GM21825 (cell line): ENCODE data around the gene PDE8B.

Experiments used
- ATAC-seq: cut with Tn5 transposase; IDR thresholded peaks from one replicate; pipeline ENCODE4 v1.9.1; 2021; ENCODE audit warnings: mild to moderate bottlenecking, moderate library complexity; ENCODE audit not compliant: unreplicated experiment

The PDE8B gene

DNA sequence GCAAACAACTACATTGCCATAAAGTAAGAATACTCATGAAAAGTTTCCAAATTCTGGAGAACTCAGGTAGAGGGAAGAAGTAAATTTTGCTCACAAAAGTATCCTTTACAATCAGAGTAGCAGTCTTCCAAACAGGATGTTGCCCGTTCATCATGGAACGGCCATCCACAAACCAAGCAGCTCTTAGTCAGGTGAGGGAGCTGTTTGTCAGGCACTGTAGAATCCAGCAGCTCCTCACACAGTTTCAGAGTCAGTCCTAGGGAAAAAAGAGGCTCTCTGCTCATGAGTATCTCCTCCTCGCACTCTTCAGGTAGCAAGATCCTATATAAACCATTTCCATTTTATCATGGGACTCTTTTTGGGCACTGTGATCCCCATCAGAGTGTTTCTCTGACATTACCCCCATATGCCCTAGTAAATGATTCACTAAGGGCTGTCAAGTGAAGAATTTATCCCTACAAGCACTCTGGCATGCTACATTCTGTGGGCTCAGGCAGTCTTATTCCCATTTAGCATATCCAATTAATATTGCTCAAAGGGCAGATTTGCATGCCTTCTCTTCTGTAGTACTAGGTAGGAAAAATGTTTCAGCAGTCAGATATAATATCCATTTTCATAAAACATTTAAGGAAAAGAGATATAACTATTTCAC is 183.7 kb downstream of the PDE8B start:
- ATAC-seq: no peak

DNA sequence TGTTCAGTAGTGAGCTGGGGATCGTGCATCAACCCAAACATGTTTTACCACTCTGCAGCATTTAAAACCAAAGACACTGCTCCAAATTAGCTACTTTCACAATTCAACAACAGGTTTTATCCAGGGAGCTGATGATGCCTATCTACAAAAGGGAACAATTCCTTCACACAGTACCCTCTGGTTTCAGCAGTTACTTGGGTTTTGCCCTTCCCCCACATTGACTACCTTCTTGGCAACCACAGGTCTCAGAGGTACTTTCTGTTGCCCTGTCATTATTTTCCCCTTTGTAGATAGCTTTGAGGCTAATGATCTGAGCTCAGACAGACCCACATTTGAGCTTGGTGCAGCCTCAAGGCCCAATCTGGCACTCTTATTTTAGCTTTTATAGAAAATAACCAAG is 185.5 kb downstream of the PDE8B start:
- no peak for ATAC-seq

DNA sequence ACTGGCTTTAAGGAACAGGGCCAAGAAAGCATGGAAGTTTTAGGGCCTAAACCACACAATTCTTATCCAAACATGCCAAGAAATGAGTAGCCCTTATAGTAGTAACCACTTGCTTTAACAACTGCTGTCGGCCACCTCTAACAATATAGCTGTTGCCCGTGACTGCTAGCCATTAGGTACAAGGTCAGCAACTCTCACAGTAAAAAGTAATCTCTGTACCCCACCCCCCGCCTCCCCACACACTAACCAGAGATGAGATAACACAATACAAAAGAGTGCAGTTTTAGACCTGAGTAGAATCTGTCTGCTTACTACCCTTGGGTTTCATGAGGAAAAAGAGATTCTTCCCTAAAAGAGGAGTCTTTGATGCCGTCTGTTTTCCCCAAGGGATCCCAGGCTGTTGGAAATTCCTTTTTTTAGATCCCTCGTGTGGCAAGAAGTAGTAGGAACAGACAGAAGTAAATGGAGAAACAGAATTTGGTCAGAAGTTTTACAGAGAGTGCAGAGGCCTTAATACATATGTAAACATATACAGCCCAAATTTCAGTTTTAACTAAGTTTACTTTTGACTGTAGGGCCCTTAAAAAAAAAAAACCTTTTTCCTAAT is 187.3 kb downstream of the PDE8B start:
- no peak for ATAC-seq

DNA sequence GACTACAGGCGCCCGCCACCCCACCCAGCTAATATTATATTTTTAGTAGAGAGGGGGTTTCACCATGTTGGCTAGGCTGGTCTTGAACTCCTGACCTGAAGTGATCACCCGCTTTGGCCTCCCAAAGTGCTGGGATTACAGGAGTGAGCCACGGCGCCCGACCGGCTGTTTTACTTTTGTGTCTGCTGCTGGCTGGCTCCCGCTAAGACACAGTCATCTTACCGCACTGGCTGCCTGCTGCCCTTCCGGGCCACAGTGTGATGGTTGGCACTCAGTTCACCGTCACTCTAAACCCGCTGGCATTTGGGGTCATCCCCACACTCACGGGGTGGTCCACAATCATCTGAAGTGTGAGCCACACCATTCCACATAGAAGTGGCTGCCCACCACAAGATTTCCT is 188.0 kb downstream of the PDE8B start:
- no peak for ATAC-seq

DNA sequence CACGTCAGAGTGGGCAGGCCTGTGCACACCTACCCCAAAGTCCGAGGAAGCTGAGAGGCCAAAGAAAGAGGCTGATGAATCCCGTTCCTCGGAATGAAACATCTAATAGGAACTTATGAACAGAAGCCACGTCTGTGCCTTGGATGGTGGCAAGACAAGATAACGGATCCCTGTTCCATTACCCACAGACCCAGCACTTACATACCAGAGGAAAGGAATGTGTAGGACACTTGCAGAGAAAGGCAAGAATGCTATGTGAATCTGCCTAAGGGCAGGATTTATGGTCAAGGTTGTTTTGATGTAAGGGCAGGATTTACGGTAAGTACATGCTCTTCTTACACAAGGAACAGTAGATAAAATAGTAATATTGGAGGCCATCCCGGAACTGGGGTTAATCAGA is 188.4 kb downstream of the PDE8B start:
- ATAC-seq: no peak

DNA sequence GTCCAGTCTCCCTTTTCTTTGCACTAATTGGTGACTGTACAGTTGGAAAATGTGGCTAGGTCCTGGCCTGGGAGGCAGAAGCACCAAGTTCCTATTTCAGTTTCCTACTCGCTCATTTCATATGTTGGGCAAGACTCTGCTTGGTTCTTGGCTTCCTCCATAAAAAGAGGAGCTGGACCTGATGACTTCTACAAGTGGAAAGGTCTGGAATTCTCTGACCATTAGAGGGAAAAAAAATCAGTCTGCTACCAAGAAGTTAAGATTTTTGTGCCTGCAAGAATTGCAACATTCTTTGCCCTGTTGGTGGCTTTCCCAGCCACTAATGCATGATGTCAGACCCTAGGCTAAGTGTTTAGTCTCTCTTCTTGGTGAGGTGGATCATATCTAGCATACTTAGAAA is 190.2 kb downstream of the PDE8B start:
- no peak for ATAC-seq

DNA sequence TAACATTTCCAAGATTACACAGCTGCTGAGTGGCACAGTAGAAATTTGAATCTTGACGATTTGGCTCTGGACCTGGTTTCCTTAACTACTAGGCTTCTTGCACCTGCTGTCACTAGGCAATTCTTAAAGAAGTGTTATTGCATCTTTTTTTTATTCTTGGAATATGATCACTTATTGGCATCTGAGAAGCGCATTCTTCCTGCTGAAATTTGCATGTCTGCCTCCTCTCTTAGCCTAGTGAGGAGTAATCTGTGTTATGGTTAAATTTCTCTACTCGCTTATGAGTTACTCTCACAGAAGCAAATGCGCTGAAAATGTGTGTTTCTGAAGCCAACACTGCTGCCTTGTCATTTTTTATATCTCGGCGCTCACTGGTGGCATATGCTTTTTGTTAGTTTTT is 192.3 kb downstream of the PDE8B start:
- ATAC-seq: no peak

DNA sequence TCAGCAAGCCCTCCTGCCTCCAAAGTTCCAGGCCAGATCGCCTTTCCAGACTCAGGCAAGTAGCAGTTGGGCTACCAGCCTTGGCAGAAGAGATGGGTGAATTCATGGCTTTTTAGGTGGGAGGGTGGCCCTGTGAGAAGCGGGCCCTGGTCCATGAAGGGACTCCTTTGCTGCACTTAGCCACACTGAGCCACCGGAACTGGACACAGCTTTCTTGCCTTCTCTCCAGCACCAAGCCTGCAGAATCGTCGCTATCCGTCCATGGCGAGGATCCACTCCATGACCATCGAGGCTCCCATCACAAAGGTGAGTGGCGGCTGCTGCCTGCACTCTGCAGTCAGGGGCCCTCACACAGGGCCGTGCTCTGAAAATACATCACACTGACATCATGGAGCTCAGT is 196.7 kb downstream of the PDE8B start:
- no peak for ATAC-seq

DNA sequence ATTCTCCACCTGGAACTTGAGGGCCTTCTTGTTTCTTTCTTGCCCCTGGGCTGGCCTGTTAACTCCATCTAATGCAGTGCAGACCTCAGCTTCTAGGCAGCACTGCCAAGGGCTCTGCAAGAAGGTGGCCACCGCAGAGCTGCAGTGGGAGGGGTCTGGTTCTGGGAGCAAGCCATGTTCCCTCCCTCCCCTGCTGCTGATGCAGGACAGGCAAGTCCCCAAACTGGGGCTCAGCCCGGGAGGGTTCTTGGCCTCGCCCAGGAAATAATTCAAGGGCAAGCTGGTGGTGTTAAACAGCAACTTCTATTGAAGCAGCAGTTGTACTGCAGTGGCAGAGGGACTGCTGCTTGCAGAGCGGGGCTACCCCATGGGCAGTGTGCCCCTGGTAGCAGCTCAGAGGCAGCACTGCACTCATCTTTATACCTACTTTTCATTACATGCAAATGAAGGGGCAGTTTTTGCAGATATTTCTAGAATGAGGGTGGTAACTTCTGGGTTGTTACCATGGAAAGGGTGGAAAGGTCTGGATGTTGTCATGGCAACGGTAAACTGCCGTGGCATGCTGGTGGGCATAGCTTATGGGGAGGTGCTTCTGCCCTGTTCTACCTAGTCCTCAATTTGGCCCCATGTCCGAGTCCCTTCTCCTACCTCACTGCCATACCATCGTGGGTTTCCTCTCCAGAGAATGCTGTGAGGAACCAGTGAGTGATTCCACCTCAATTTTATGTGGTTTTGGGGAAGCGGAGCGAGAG is 199.6 kb downstream of the PDE8B start:
- ATAC-seq: no peak

DNA sequence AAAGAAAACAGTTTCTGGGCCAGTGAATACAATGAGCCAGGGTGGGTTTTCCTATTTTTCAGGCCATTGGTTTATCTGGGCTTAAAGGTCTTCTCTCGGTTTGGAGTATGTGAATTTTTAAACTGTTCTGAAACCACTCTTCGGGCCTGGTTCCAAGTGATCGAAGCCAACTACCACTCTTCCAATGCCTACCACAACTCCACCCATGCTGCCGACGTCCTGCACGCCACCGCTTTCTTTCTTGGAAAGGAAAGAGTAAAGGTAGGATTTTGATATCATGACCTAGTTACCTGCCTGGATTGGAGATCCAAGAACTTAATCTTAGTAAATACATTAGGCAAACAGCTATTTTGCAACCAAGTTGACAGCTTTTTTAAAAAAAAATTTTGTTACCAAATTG is 202.6 kb downstream of the PDE8B start:
- no peak for ATAC-seq

DNA sequence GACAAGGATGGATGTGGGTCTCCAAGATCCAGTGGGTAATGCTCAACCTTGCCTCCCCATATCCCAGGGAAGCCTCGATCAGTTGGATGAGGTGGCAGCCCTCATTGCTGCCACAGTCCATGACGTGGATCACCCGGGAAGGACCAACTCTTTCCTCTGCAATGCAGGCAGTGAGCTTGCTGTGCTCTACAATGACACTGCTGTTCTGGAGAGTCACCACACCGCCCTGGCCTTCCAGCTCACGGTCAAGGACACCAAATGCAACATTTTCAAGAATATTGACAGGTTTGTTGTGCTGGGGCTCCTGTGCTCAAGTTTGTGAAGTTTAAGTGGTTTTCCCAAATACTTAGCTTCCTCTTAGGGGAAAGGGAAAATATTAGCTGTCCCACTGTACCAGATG is 207.7 kb downstream of the PDE8B start:
- ATAC-seq: no peak

DNA sequence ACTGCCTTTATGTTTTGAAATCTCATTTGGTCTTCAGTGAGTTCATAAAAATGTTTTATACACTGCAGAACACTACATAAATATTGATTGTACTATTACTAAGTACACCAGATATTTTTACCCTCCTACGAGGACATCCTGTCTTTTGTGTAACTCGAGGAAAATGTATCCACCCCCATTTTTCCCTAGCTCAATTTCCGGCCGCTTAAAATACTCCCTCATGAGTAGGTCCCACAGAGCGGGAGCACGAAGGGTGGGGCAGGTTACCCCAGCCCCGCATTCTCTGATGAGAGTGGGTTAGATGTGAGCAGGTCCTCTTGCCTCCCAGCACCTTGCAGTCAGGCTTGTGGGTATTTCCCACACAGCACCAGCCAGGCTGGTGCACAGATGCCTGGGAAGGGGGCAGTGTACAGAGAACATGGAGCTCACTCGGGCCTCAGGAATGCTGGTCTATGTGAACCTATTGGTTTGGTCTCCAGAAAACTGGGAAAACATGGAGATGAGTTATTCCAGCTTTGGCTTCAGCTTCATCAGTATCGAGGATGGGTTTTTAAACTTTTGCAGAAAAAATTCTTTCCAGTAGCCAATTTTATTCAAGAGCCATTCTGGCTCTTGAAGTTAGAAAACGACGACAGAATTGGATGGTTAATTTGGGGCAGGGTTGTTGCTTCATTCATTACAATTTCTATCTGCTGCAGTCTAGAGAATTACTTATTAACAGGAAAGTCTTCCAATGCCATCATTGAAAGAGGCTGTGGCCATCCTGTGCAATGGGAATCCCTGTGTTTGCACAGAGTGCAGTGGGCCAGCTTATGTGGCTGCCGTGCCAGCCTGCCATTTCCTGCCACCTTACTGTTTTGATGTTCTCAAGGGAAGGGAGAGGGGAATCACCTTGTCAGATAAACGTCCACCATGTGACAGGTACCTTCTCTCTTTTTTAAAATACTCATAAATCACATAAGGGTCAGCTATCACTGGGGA is 208.4 kb downstream of the PDE8B start:
- no peak for ATAC-seq

DNA sequence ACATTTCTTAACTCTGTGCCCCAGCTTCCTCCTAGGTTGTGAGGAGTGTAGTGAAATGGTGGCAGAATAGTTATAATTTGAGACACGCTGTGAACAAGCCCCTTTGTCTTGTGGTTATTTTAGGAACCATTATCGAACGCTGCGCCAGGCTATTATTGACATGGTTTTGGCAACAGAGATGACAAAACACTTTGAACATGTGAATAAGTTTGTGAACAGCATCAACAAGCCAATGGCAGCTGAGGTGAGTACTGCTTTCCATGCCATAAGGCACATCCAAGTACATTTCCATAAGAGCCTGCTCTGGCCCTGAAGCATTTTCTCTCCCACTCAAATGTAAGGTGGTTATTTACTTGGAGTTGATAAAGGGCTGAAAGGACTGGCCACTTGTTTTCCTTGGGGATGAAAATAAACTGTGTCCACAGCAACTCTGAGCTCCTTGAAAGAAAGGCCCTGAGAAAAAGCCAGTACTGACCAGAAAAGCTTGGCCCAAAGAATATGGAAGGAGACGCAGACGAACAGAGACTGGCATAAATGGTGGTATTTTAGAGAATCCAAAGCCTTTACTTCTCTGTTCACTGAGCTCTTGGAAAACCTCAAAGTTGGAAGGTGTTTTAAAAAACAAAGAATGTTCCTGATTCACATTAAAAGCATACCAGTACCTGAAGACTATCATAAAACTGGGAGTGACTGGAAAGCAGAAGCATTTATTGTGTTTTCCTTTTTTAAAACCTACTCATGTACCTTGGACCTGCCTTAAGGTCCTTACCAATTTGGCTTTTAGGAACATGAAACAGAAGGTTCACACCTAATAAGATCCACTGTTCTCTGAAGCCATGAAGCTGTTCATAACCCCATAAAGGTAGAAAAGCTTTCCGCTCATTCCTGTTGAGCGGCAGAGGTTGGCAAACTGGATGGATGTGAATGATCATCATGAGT is 209.4 kb downstream of the PDE8B start:
- ATAC-seq: no peak

DNA sequence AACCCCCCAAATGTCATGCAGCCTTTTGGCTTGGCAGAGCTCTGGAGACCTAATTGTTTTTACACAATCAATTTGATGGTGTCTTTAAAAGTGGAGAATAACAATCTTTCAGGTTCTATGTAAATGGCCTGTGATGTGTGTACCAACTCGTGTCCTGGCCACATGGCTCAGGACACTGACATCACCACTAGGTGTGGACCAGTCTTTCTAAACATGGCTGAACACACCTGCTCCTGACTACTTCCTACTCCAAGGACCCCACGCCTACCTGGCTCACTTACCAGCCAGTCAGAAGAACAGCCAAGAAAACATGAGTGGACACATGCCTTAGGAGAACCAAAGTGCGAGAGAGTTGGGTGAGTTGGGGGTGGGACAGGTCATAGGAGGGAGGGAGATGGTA is 210.5 kb downstream of the PDE8B start:
- ATAC-seq: no peak

DNA sequence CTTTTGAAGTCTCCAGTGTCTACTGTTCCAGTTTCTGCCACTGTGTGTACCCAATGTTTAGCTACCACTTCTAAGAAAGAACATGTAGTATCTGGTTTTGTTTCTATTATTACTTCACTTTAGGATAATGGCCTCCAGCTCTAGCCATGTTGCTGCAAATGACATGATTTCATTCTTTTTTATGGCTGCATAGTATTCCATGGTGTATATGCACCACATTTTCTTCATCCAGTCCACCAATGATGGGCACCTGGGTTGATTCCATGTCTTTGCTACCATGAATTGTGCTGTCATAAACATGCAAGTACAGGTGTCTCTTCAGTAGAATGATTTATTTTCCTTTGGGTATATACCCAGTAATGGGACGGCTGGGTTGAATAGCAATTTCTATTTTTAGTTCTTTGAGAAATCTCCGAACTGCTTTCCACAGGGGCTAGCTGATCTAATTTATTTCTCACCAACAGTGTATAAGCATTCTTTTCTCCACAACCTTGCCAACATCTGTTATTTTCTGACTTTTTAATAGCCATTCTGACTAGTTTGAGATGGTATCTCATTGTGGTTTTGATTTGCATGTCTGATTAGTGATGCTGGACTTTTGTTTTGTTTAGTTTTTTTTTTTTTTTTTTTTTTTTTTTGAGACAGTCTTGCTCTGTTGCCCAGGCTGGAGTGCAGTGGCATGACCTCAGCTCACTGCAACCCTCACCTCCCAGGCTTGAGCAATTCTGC is 212.7 kb downstream of the PDE8B start:
- ATAC-seq: no peak

DNA sequence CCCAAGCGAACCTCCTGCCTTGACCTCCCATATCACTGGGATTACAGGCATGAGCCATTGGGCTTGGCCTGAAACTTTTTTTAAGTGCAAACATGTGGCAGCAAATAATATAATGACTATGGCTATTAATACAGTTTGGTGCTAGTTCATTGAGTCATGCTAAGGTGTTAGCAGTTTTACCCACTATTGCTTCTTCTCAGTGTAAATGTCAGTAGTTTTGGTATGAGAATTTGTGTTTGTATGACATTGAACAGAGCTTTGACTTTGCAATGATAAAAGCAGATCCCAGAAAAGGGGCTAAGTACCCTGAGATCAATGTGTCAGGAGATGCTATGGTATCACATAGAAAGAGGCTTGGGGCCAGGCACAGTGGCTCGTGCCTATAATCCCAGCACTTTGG is 214.4 kb downstream of the PDE8B start:
- ATAC-seq: no peak

DNA sequence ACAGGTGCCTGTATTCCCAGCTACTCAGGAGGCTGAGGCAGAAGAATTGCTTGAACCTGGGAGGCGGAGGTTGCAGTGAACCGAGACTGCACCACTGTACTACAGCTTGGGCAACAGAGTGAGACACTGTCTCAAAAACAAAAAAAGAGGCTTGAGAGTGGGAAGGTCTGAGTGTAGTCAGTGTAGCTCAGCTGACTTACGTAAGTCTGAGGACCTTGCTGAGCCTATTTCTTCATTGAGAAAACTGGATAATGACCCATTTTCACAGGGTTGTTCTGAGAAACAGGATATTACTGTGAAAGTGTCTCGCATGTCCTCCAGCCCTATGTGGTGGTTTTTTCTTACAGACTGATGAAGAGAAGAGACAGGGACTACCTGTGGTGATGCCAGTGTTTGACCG is 214.9 kb downstream of the PDE8B start:
- ATAC-seq: no peak

DNA sequence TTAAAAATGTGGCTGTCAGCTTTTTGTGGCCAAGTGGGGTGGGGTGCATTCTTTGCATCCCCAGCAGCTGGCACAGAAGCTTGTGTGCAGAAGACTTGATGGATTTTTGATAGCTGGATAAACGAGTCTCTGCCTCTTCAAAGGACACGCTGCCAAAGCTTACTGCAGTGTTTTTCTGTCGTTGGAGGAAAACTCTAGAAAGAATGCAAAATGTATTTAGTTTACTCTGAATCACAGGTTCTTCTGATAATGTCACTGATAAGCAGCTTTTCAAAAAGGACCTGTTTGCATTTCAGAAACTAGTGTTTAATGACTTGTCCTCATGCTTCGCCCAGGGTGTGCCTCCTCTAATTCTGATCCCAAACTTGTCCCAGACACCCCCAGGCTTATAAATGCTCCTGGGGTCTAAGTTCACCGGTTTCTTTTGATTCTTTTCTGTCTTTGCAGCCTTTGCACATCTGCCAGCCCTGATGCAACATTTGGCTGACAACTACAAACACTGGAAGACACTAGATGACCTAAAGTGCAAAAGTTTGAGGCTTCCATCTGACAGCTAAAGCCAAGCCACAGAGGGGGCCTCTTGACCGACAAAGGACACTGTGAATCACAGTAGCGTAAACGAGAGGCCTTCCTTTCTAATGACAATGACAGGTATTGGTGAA is 215.6 kb downstream of the PDE8B start:
- ATAC-seq: no peak

DNA sequence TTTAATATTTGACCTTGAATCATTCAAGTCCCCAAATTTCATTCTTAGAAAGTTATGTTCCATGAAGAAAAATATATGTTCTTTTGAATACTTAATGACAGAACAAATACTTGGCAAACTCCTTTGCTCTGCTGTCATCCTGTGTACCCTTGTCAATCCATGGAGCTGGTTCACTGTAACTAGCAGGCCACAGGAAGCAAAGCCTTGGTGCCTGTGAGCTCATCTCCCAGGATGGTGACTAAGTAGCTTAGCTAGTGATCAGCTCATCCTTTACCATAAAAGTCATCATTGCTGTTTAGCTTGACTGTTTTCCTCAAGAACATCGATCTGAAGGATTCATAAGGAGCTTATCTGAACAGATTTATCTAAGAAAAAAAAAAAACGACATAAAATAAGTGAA is 216.2 kb downstream of the PDE8B start:
- no peak for ATAC-seq
